Measurements from ENCODE around the gene COA8. TPM values are rescaled to one million over a fixed set of nuclear protein-coding genes. Genes with fewer than 3 reads are reported as not detected.

COA8 gene
- total and polyA plus RNA-seq, 2 of the 4 experiments (the other 2 are of a cell fraction), result 12.2 to 21.1 TPM

DNA sequence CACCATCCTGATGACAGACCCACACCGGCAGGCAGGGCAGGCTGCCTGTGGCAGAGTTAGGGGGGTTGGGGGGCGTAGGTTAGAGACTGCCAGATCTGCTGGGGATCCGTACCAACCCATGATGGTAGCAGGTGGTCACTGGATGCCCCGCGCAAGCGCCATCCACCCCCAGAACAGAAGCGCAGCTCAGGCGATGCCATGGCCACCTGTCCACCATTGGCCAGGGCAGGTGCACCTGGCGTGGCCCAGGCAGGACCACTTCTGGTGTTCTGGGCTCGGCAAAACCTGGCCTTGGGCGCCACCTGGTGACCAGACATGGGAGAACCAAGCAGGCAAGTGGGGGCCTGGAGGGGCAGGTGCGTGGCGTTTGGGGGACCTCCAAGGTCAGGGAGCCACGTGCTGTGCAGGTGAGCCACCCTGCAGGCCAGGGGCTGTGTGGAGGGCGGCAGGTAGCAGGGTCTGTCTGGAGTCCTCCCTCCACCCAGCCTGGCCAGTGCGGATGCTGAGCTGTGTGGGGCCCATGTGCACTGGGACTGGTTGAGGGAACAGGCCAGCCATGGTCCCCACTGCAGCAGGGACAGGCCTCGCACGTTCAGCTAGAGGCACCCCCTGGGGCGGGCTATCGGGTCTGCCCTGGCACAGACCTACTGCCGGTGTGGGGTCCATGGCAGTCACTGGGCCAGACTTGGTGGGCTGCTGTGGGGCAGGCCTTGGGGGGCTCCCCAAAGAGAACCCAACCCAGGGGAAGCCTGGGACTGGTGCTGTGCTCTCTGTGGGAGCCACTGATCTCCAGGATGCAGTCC is 15.9 kb upstream of the COA8 start:
- intact Hi-C loops (cut with micrococcal nuclease) (loop anchor here (1.0 kb wide), 2 partner anchors 29 to 47 kb away; no protein-coding TSS in a partner anchor), in situ Hi-C loops (cut with MboI; ENCODE audit: low sequenced_read_pairs) (no loop called here)
- no peak overlapping the region for H2BK20ac ChIP-seq (ENCODE audit: low read depth, low read length)
- TF ChIP-seq BHLHE40 (IDR thresholded peaks at IDR 0.05; ENCODE audit: low read depth, low read length) (no peak), FOS (IDR thresholded peaks at IDR 0.05; ENCODE audit: low read depth, low read length) (no peak), MXI1 (IDR thresholded peaks at IDR 0.05; ENCODE audit: borderline replicate concordance, low read depth, low read length) (no peak), RFX5 (IDR thresholded peaks at IDR 0.05; ENCODE audit: low read depth, low read length) (no peak), CHD1 (IDR thresholded peaks at IDR 0.05; ENCODE audit: low read depth, low read length) (no peak), RCOR1 (IDR thresholded peaks at IDR 0.05; ENCODE audit: insufficient replicate concordance, low read length) (peak; percentile 38), ELK1 (IDR thresholded peaks at IDR 0.05; ENCODE audit: borderline replicate concordance, low read depth, low read length) (no peak), POLR2A (IDR thresholded peaks at IDR 0.05; ENCODE audit: low read depth, low read length) (no peak), MAFK (IDR thresholded peaks at IDR 0.05; ENCODE audit: low read depth, low read length) (no peak), CEBPB (IDR thresholded peaks at IDR 0.05; ENCODE audit: low read depth, low read length) (no peak), NFE2L2 (IDR thresholded peaks at IDR 0.05; ENCODE audit: low read depth, low read length) (no peak), MAZ (IDR thresholded peaks at IDR 0.05; ENCODE audit: borderline replicate concordance, low read depth, low read length) (peak; percentile 72; the same call in 1 of the 2 replicates), RAD21 (IDR thresholded peaks at IDR 0.05; ENCODE audit: low read length) (peak; percentile 91)
- TF ChIP-seq, protein P1, sequence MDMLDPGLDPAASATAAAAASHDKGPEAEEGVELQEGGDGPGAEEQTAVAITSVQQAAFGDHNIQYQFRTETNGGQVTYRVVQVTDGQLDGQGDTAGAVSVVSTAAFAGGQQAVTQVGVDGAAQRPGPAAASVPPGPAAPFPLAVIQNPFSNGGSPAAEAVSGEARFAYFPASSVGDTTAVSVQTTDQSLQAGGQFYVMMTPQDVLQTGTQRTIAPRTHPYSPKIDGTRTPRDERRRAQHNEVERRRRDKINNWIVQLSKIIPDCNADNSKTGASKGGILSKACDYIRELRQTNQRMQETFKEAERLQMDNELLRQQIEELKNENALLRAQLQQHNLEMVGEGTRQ (IDR thresholded peaks at IDR 0.05; ENCODE audit: low read depth, low read length), result no peak
- TF ChIP-seq, protein P2, sequence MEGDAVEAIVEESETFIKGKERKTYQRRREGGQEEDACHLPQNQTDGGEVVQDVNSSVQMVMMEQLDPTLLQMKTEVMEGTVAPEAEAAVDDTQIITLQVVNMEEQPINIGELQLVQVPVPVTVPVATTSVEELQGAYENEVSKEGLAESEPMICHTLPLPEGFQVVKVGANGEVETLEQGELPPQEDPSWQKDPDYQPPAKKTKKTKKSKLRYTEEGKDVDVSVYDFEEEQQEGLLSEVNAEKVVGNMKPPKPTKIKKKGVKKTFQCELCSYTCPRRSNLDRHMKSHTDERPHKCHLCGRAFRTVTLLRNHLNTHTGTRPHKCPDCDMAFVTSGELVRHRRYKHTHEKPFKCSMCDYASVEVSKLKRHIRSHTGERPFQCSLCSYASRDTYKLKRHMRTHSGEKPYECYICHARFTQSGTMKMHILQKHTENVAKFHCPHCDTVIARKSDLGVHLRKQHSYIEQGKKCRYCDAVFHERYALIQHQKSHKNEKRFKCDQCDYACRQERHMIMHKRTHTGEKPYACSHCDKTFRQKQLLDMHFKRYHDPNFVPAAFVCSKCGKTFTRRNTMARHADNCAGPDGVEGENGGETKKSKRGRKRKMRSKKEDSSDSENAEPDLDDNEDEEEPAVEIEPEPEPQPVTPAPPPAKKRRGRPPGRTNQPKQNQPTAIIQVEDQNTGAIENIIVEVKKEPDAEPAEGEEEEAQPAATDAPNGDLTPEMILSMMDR (conservative IDR thresholded peaks at IDR 0.05; ENCODE audit: low read depth, low read length), result peak; percentile 78

More for the DNA sequence above, 15.9 kb upstream of the COA8 start:
- H4K8ac ChIP-seq (ENCODE audit: low read depth in 2 of 2, low read length in 2 of 2), result no peak overlapping the region
- no TSS peak for BruUV-seq (replicated peaks)
- peaks cover 8% of the 10 kb centered on the region; the same call in 1 of the 2 replicates for H4K20me1 ChIP-seq (ENCODE audit: insufficient read depth, low read length)
- dilution Hi-C loops (cut with HindIII; ENCODE audit: low sequenced_read_pairs, unreplicated experiment), result no loop called here
- no peak overlapping the region for H3K23ac ChIP-seq (ENCODE audit: low read depth, low read length)
- DNase-seq, result no peak
- 15% methylated on average over 9 of the region's 21 CpGs; no CpG with 5 or more reads in 1 of the 2 experiments for WGBS, 2 experiments (ENCODE audit: extremely low coverage in 2 of 2, insufficient read length in 1 of 2)
- ATAC-seq (ENCODE audit: low read depth), result peak; percentile 80
- no peak overlapping the region for H2BK5ac ChIP-seq (ENCODE audit: low read depth, low read length, poor library complexity, severe bottlenecking)
- H3K79me1 ChIP-seq (ENCODE audit: low read depth in 1 of 2, low read length in 2 of 2), result peaks cover 0 to 4% of the 10 kb centered on the region in 2 experiments; a peak in 2 of 4 replicates
- H3K4me2 ChIP-seq (ENCODE audit: low read depth, low read length), result no peak overlapping the region
- H3K9ac ChIP-seq (ENCODE audit: low read depth, low read length), result no peak overlapping the region
- no peak overlapping the region for H3K18ac ChIP-seq (ENCODE audit: low read depth, low read length)
- H3K4ac ChIP-seq (ENCODE audit: low read depth, low read length), result no peak overlapping the region
- ChIA-PET CTCF (interaction anchor here (1.1 kb wide), 1 partner anchor 28 kb away, joined by 3 read pairs; no protein-coding TSS in a partner anchor), POLR2A (ENCODE audit: unreplicated experiment) (no interaction called here)
- H2BK15ac ChIP-seq (ENCODE audit: low read depth, low read length), result no peak overlapping the region
- H3K27ac ChIP-seq (ENCODE audit: insufficient read depth, low read length), result no peak overlapping the region
- no peak overlapping the region for H2AK5ac ChIP-seq (ENCODE audit: low read depth, low read length)
- H3K4me3 ChIP-seq (ENCODE audit: insufficient read depth, low read depth, low read length), result no peak overlapping the region
- H3K9me3 ChIP-seq (ENCODE audit: control insufficient read depth, insufficient read depth, low read length), result no peaks in the 10 kb centered on the region
- H3K56ac ChIP-seq (ENCODE audit: extremely low read depth, insufficient read depth, low read length), result no peak overlapping the region
- no peak overlapping the region for H2BK120ac ChIP-seq (ENCODE audit: low read depth, low read length)
- H4K91ac ChIP-seq (ENCODE audit: insufficient read depth, low read depth, low read length), result no peak overlapping the region
- no peak overlapping the region for H4K5ac ChIP-seq (ENCODE audit: low read depth, low read length)
- H2AK9ac ChIP-seq (replicated peaks; ENCODE audit: low read depth, low read length, poor library complexity), result peak overlapping the region; percentile 77
- H3K9me1 ChIP-seq (ENCODE audit: insufficient read depth, low read length), result peaks cover 3% of the 10 kb centered on the region; the same call in 1 of the 2 replicates
- H3K14ac ChIP-seq (replicated peaks; ENCODE audit: low read depth, low read length), result no peak overlapping the region
- no peak overlapping the region for H2AFZ ChIP-seq (replicated peaks; ENCODE audit: low read length, poor library complexity)
- no peaks in the 10 kb centered on the region for H3K36me3 ChIP-seq (ENCODE audit: control insufficient read depth, insufficient read depth, low read length)
- peaks cover 10% of the 10 kb centered on the region for H3K4me1 ChIP-seq (ENCODE audit: control insufficient read depth, insufficient read depth, low read length)
- no peaks in the 10 kb centered on the region for H3K27me3 ChIP-seq (ENCODE audit: control insufficient read depth, insufficient read depth, low read length)
